Measurements from ENCODE around the gene LTN1. TPM values are rescaled to one million over a fixed set of nuclear protein-coding genes. Genes with fewer than 3 reads are reported as not detected.
"Not testable (repeated sequence)": the region's sequence is repeated elsewhere in the genome, so short reads cannot be mapped to it uniquely, and the experiment has no call there.

Gene LTN1
- total and polyA plus RNA-seq, 4 experiments from 2014 or later = 9.7 to 39.5 (median 25.7) TPM

DNA sequence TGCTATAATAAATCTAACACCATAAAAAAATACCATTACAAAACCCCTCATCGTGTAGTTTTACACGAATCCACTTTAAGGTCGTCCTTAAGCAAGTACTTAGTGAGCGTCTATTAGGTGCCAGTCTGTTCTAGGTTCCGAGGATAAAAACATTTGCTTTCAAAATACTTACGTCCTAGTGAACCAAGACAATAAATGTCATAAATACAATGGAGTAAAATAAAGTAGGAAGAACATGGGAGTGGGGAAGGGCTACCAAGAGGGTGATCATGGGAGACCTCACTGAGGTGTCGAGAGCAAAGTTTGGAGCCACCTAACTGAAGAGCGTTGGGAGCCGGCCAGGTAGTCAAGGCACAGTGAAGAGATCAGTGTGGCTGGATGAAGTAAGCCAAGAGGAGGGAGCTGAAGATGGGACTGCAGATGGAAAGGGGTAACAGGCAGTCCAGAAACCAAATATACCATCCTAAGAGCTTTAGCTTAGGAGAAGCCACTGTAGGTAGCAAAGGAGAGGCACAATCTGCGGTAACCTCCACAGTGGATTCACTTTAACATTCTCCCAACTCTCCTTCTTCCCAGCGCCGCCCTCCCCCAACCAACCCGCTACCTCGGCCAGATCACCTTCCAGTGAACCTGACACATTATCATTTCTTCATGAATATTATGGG lies 684 bp downstream of the LTN1 start:
- Mint-ChIP-seq H3K27me3 (no peaks in the 10 kb centered on the region), H3K36me3 (peaks cover 9 to 13% of the 10 kb centered on the region in 2 donors), H3K4me1 (peaks cover 24 to 59% (median 37%) of the 10 kb centered on the region in 4 donors), H3K4me3 (peak overlapping the region; percentile 90 to 98 (median 96)), H3K9me3 (peaks cover 0 to 2% (median 0%) of the 10 kb centered on the region in 8 donors), H3K27ac (peak overlapping the region; percentile 85 to 100 (median 99))
- Histone ChIP-seq H3K4me1 (ENCODE audit: insufficient read depth, low read length) (peaks cover 31% of the 10 kb centered on the region), H3K27me3 (ENCODE audit: insufficient read depth, low read length) (no peaks in the 10 kb centered on the region), H3K9me3 (ENCODE audit: control insufficient read depth in 1 of 2, low read length in 2 of 2) (no peaks in the 10 kb centered on the region), H3K27ac (ENCODE audit: low read depth, low read length) (peak overlapping the region; percentile 82), H3K4me3 (ENCODE audit: low read length in 2 of 2) (peak overlapping the region; percentile 87 to 98), H3K36me3 (ENCODE audit: insufficient read depth, low read length) (no peaks in the 10 kb centered on the region)
- CTCF ChIA-PET (ENCODE audit: partially characterized antibody) = interaction anchor here (1.6 to 3.4 kb wide), 2 partner anchors 11 to 32 kb away, joined by 9 to 15 read pairs; partner anchors contain the start of gene USP16
- POLR2A ChIA-PET (ENCODE audit: partially characterized antibody) = interaction anchor here (0.8 to 3.5 kb wide), 16 partner anchors 10 to 160 kb away, joined by 3 to 132 read pairs (median 4); partner anchors contain the start of genes CCT8, RWDD2B and USP16
- intact Hi-C loops (cut with micrococcal nuclease) = loop anchor here (1.0 to 2.0 kb wide), 3 partner anchors 81 to 303 kb away; partner anchors contain the start of gene CCT8
- no peak for DNase-seq

DNA sequence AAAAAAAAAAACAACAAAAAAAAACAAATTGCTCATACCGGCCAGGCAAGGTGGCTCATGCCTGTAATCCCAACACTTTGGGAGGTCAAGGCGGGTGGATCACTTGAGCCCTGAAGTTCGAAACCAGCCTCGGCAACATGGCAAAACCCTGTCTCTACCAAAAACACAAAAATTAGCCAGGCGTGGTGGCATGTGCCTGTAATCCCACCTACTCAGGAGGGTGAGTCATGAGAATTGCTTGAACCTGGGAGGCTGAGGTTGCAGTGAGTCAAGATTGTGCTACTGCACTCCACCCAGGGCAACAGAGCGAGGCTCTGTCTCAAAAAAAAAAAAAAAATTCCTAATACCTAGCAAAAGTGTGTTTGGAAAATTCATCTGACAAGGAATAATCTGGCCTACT lies 4.5 kb downstream of the LTN1 start:
- CTCF ChIA-PET (ENCODE audit: partially characterized antibody); H3K27me3 ChIP-seq (ENCODE audit: insufficient read depth, low read length); H3K27me3 Mint-ChIP-seq; H3K27ac ChIP-seq (ENCODE audit: low read depth, low read length); H3K27ac Mint-ChIP-seq; intact Hi-C loops (cut with micrococcal nuclease); POLR2A ChIA-PET (ENCODE audit: partially characterized antibody); H3K9me3 ChIP-seq (ENCODE audit: control insufficient read depth in 1 of 2, low read length in 2 of 2); H3K4me3 ChIP-seq (ENCODE audit: low read length in 2 of 2); H3K9me3 Mint-ChIP-seq; DNase-seq: not testable (repeated sequence)
- Mint-ChIP-seq H3K4me3 (peak overlapping the region in 1 of 8 donors; percentile 41), H3K4me1 (peaks cover 27 to 57% (median 39%) of the 10 kb centered on the region in 4 donors), H3K36me3 (peaks cover 20 to 27% of the 10 kb centered on the region in 2 donors)
- Histone ChIP-seq H3K4me1 (ENCODE audit: insufficient read depth, low read length) (peaks cover 25% of the 10 kb centered on the region), H3K36me3 (ENCODE audit: insufficient read depth, low read length) (peaks cover 16% of the 10 kb centered on the region)

DNA sequence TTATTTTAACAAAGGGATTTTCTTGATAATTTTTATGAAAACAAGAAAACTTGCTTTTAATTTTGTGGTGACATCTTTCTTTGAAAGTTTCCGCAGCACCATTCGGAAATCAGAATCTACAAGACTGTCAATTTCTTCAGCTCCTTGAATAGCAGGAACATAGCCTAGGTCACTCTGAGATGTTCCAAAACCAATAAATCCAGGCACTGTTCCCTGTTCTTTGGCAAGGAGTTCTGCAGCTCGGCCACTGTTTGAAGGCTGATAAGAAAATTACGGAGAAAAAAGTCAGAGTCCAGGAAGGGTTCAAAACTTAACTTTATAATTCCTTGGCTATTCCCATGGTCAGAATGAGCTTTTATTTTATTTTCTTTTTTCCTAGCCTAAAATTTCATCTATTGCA lies 6.0 kb downstream of the LTN1 start:
- POLR2A ChIA-PET (ENCODE audit: partially characterized antibody) = interaction anchor here (1.0 kb wide), 1 partner anchor 38 kb away, joined by 5 read pairs; the partner anchor contains the start of gene USP16
- Histone ChIP-seq H3K4me3 (ENCODE audit: low read length in 2 of 2) (no peak overlapping the region), H3K9me3 (ENCODE audit: control insufficient read depth in 1 of 2, low read length in 2 of 2) (no peaks in the 10 kb centered on the region), H3K27me3 (ENCODE audit: insufficient read depth, low read length) (no peaks in the 10 kb centered on the region), H3K36me3 (ENCODE audit: insufficient read depth, low read length) (peaks cover 26% of the 10 kb centered on the region), H3K27ac (ENCODE audit: low read depth, low read length) (no peak overlapping the region), H3K4me1 (ENCODE audit: insufficient read depth, low read length) (peaks cover 18% of the 10 kb centered on the region)
- Mint-ChIP-seq H3K4me1 (peaks cover 17 to 46% (median 30%) of the 10 kb centered on the region in 4 donors), H3K4me3 (no peak overlapping the region), H3K36me3 (peaks cover 31 to 33% of the 10 kb centered on the region in 2 donors), H3K27ac (no peak overlapping the region), H3K27me3 (no peaks in the 10 kb centered on the region), H3K9me3 (no peaks in the 10 kb centered on the region)
- CTCF ChIA-PET (ENCODE audit: partially characterized antibody) = interaction anchor here (1.1 kb wide), 1 partner anchor 16 kb away, joined by 3 read pairs; no protein-coding TSS in a partner anchor
- no peak for DNase-seq
- intact Hi-C loops (cut with micrococcal nuclease) = no loop called here

DNA sequence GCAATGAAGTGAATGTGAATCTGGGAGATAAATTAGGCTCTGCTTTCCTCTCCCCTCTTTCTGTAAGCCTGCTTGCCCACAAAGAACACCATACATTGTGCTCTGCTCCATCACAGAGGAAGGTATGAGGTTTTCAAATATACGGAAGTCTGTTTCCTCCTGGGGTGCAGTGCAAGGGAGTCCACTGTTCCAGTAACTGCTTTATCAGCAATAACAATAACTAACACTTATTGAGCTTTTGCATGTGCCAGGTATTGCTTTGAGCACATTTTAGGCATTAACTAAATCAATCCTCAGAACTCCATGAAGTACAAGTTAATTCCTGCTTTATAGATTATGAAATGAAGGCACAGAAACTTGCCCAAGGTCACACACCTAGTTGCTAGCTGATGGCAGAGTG lies 10.0 kb downstream of the LTN1 start:
- Mint-ChIP-seq H3K4me1 (peaks cover 2 to 11% (median 10%) of the 10 kb centered on the region in 4 donors), H3K9me3 (no peaks in the 10 kb centered on the region), H3K36me3 (peaks cover 28 to 61% of the 10 kb centered on the region in 2 donors), H3K4me3 (no peak overlapping the region), H3K27me3 (no peaks in the 10 kb centered on the region), H3K27ac (peak overlapping the region in 3 of 7 donors; percentile 2 to 46 (median 5))
- POLR2A ChIA-PET (ENCODE audit: partially characterized antibody) = interaction anchor here (1.6 kb wide), 1 partner anchor 10 kb away, joined by 5 read pairs; the partner anchor contains the start of gene LTN1
- no peak overlapping the region for H3K4me3 ChIP-seq (ENCODE audit: low read length in 2 of 2)
- H3K4me1 ChIP-seq (ENCODE audit: insufficient read depth, low read length) = no peaks in the 10 kb centered on the region
- no peak overlapping the region for H3K27ac ChIP-seq (ENCODE audit: low read depth, low read length)
- peaks cover 44% of the 10 kb centered on the region for H3K36me3 ChIP-seq (ENCODE audit: insufficient read depth, low read length)
- H3K27me3 ChIP-seq (ENCODE audit: insufficient read depth, low read length) = no peaks in the 10 kb centered on the region
- intact Hi-C loops (cut with micrococcal nuclease) = no loop called here
- CTCF ChIA-PET (ENCODE audit: partially characterized antibody) = no interaction called here
- no peak for DNase-seq
- H3K9me3 ChIP-seq (ENCODE audit: control insufficient read depth in 1 of 2, low read length in 2 of 2) = no peaks in the 10 kb centered on the region

DNA sequence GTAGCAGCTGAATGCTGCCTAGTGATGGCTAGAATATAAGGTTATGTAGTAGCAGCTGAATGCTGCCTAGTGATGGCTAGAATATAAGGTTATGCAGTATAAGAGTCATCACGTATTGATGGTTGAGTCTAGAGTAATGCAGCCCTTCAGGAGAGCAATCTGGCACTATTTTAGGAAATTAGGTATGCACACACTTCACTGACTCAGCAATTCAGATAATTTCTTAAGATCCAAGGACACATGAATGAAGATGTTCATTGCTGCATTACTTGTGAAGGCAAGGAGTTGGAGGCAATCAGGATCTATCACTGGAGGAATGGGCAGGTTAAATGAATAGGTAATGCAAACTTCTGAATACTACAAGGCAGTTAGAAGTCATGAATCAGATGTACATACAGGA lies 13.6 kb downstream of the LTN1 start:
- CTCF ChIA-PET (ENCODE audit: partially characterized antibody) = no interaction called here

DNA sequence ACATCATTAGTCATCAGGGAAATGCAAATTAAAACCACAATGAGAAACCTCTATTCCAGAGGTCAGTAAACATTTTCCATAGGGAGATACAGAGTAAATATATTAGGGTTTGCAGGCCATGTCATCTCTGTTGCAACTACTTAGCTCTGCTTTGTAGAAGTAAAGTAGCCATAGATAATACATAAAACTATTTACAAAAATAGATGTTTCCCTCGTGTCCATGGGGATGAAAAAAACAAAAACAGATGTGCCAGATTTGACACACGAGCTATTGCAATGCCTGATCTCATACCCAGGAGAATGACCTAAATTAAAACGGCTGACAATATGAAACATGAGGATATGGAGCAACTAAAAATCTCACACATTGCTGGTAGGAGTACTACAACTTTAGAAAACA lies 17.3 kb downstream of the LTN1 start:
- no peaks in the 10 kb centered on the region for H3K27me3 ChIP-seq (ENCODE audit: insufficient read depth, low read length)
- Mint-ChIP-seq H3K4me3 (no peak overlapping the region), H3K27ac (peak overlapping the region in 2 of 7 donors; percentile 62 to 84), H3K9me3 (peaks cover 0 to 2% (median 0%) of the 10 kb centered on the region in 8 donors), H3K4me1 (peaks cover 6 to 23% (median 16%) of the 10 kb centered on the region in 4 donors), H3K27me3 (no peaks in the 10 kb centered on the region), H3K36me3 (peaks cover 33 to 58% of the 10 kb centered on the region in 2 donors)
- ChIA-PET CTCF (ENCODE audit: partially characterized antibody) (no interaction called here), POLR2A (ENCODE audit: partially characterized antibody) (interaction anchor here (1.0 kb wide), 2 partner anchors 17 to 28 kb away, joined by 3 read pairs; partner anchors contain the start of gene LTN1)
- H3K4me3 ChIP-seq (ENCODE audit: low read length in 2 of 2) = no peak overlapping the region
- intact Hi-C loops (cut with micrococcal nuclease) = no loop called here
- H3K27ac ChIP-seq (ENCODE audit: low read depth, low read length) = no peak overlapping the region
- no peaks in the 10 kb centered on the region for H3K4me1 ChIP-seq (ENCODE audit: insufficient read depth, low read length)
- DNase-seq = no peak
- peaks cover 21% of the 10 kb centered on the region for H3K36me3 ChIP-seq (ENCODE audit: insufficient read depth, low read length)
- H3K9me3 ChIP-seq (ENCODE audit: control insufficient read depth in 1 of 2, low read length in 2 of 2) = no peaks in the 10 kb centered on the region

More for the DNA sequence above, 13.6 kb downstream of the LTN1 start:
- Mint-ChIP-seq H3K27me3 (no peaks in the 10 kb centered on the region), H3K36me3 (peaks cover 33 to 72% of the 10 kb centered on the region in 2 donors), H3K4me1 (peaks cover 8 to 17% (median 16%) of the 10 kb centered on the region in 4 donors), H3K27ac (peak overlapping the region in 1 of 7 donors; percentile 10), H3K4me3 (no peak overlapping the region), H3K9me3 (no peaks in the 10 kb centered on the region)
- Histone ChIP-seq H3K27ac (ENCODE audit: low read depth, low read length) (no peak overlapping the region), H3K27me3 (ENCODE audit: insufficient read depth, low read length) (no peaks in the 10 kb centered on the region), H3K9me3 (ENCODE audit: control insufficient read depth in 1 of 2, low read length in 2 of 2) (no peaks in the 10 kb centered on the region), H3K36me3 (ENCODE audit: insufficient read depth, low read length) (peaks cover 40% of the 10 kb centered on the region), H3K4me1 (ENCODE audit: insufficient read depth, low read length) (no peaks in the 10 kb centered on the region), H3K4me3 (ENCODE audit: low read length in 2 of 2) (no peak overlapping the region)
- POLR2A ChIA-PET (ENCODE audit: partially characterized antibody) = no interaction called here
- no peak for DNase-seq
- intact Hi-C loops (cut with micrococcal nuclease) = no loop called here

DNA sequence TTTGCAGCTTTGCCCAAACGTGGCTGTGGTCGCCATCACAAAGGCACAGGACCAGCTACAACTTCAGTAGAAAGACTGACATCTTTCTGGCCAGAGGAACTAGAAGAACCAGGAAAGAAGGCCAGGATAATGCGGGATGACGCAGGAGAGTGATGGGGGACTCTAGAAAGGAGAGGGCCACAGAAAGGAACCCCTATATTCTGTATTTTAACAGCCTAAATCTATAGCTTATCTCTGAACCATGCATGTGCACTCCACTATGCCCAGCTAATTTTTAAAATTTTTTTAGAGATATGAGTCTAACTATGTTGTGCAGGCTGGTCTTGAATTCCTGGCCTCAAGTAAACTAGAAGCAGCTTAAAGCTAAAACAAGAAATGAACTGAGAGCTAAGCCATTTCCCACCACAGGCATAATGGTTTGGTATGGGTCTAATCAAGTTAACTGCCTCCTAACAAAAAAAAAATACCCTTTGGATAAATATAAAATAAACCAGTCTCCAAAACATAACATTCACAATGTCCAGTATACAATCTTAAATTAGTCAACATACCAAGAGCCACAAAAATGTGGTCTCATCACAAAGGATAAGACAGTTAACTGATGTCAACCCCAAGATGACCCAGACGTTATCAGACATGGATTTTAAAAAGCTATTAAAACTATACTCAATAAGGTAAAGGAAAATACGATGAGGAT lies 18.0 kb downstream of the LTN1 start:
- no peak overlapping the region for H3K27ac Mint-ChIP-seq
- POLR2A ChIA-PET (ENCODE audit: partially characterized antibody) = interaction anchor here (1.3 kb wide), 1 partner anchor 50 kb away, joined by 7 read pairs; the partner anchor contains the start of gene USP16
- H3K9me3 Mint-ChIP-seq = peaks cover 0 to 2% (median 0%) of the 10 kb centered on the region in 8 donors
- CTCF ChIA-PET (ENCODE audit: partially characterized antibody) = interaction anchor here (0.6 kb wide), 1 partner anchor 229 kb away, joined by 3 read pairs; no protein-coding TSS in a partner anchor
- no peaks in the 10 kb centered on the region for H3K27me3 Mint-ChIP-seq
- no peak for DNase-seq
- H3K36me3 Mint-ChIP-seq = peaks cover 33 to 58% of the 10 kb centered on the region in 2 donors
- Histone ChIP-seq H3K27me3 (ENCODE audit: insufficient read depth, low read length) (no peaks in the 10 kb centered on the region), H3K27ac (ENCODE audit: low read depth, low read length) (no peak overlapping the region), H3K4me1 (ENCODE audit: insufficient read depth, low read length) (no peaks in the 10 kb centered on the region), H3K4me3 (ENCODE audit: low read length in 2 of 2) (no peak overlapping the region), H3K36me3 (ENCODE audit: insufficient read depth, low read length) (peaks cover 19% of the 10 kb centered on the region), H3K9me3 (ENCODE audit: control insufficient read depth in 1 of 2, low read length in 2 of 2) (no peaks in the 10 kb centered on the region)
- intact Hi-C loops (cut with micrococcal nuclease) = no loop called here
- H3K4me3 Mint-ChIP-seq = no peak overlapping the region
- peaks cover 6 to 23% (median 16%) of the 10 kb centered on the region in 4 donors for H3K4me1 Mint-ChIP-seq

All from CD4-positive, alpha-beta memory T cell (primary cell).